Measurements from ENCODE around the gene B3GNT3. TPM values are rescaled to one million over a fixed set of nuclear protein-coding genes. Genes with fewer than 3 reads are reported as not detected.
"Not testable (repeated sequence)": the region's sequence is repeated elsewhere in the genome, so short reads cannot be mapped to it uniquely, and the experiment has no call there.

The B3GNT3 gene
- total RNA-seq, 2 donors from 2014 or later: 152 to 240 TPM

DNA sequence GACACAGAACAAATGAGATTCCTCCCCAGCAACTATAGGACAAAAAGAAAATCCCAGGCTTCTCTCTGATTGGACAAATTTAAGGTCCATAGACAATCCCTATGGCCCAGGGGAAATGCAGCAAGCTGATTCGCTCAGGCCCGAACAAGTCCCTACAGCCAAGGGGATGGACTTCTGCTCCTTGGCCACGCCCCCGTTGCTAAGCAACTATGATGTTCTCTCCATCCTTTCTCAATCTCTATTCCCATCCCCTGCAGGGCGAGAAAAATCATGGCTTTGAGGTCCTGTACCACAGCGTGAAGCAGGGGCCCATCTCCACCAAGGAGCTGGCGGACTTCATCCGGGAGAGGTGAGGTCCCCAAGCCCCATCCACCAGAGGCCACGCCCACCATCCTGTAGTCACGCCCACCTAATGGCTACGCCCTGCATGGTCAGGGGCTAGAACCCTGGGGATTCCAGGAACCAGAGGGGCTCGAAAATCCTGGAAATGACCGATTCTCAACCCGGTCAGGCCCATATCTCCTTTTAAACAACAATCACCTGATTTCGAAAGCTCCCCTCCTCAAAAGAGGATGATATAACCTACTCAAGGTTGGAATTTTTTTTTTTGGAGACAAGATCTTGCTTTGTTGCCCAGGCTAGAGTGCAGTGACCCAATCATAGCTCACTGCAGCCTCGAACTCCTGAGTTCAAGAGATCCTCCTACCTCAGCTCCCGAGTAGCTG, 32.3 kb upstream of the B3GNT3 start:
- no peak for ATAC-seq
- intact Hi-C loops (cut with DNase I, micrococcal nuclease): loop anchor here in 1 of 2 donors (10.0 kb wide), 1 partner anchor 58 kb away; no protein-coding TSS in a partner anchor
- DNase-seq: peak in 1 of 2 donors; percentile 53

DNA sequence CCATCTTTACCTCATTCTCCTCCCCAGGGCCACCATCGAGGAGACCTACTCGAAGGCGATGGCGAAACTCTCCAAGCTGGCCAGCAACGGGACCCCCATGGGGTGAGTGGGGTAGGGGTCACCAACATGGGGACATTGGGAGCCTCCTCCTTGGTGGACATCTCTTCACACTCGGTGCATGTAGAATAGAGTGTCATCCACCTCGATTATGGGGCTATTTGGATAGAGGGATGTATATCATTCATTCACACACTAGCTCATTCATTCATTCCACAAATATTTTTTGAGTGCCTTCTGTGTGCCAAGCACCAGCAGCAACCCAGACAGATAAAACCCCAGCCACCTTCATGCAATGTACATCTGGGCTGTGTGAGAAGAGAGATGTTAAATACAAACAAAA, 30.6 kb upstream of the B3GNT3 start:
- intact Hi-C loops (cut with DNase I, micrococcal nuclease): loop anchor here in 1 of 2 donors (10.0 kb wide), 1 partner anchor 60 kb away; no protein-coding TSS in a partner anchor
- DNase-seq (no peak), ATAC-seq (no peak)

DNA sequence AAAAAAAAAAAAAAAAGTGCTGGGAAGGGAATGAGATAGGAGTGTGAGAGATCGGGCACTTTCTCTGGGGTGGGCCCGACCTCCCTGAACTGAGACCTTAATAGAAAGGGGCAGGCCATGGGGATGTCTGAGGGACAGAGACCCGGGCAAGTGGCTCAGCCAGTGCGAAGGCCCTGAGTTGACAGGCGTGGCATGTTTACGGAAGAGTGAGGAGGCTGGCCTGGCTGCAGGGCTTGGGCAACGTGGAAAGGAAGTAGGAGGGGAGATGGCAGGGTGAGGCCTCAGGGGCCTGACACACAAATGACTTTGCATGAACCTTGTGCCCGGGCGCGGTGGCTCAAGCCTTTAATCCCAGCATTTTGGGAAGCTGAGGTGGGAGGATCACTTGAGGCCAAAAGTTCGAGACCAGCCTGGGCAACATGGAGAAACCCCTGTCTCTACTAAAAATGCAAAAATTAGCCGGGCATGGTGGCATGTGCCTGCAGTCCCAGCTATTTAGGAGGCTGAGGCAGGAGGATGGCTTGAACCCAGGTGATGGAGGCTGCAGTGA, 29.8 kb upstream of the B3GNT3 start:
- intact Hi-C loops (cut with DNase I, micrococcal nuclease): loop anchor here in 1 of 2 donors (10.0 kb wide), 1 partner anchor 60 kb away; no protein-coding TSS in a partner anchor
- peak; percentile 88 for ATAC-seq

DNA sequence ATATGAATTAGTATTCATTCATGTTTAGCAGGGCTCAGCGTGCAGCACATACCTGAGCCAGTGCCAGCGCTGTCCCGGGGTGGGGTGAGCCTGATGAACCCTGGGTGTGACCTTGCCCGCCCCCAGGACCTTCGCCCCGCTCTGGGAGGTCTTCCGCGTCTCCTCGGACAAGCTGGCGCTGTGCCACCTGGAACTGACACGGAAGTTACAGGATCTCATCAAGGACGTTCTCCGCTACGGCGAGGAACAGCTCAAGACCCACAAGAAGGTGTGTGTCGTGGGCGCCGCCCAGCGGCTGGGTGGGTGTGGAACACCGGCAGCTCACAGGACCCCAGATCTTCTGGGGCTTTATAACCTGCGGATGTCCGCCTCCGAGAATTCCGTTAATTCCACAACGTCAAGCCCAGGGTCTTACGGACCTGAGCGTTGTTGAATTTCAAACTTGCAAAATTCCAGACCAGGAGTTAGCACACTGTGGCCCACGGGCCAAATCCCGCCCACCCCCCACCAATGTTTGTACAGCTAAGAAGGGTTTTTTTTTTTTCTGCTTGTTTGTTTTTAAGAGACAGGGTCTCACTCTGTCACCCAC, 28.3 kb upstream of the B3GNT3 start:
- intact Hi-C loops (cut with DNase I, micrococcal nuclease): loop anchor here in 1 of 2 donors (10.0 kb wide), 1 partner anchor 62 kb away; no protein-coding TSS in a partner anchor
- DNase-seq (peak; percentile 97 to 98), ATAC-seq (peak; percentile 89)

More for the DNA sequence above, 29.8 kb upstream of the B3GNT3 start:
- DNase-seq: peak; percentile 82 to 92

DNA sequence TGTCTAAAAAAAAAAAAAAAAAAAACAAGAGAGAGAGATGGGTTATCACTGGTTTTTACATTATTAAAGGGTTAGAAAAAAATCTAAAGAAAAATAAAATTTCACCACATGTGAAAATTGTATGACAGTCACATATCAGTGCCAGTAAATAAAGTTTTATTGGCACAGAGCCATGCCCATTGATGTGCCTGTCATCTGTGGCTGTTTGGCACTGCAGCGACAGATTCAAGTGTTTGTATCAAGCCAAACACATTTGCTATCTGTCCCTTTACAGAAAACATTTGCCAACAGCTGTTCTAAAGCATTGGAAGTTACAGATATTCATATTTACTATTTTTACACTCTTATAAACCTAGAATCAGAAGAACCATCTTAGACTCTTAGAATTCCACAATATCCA, 27.4 kb upstream of the B3GNT3 start:
- DNase-seq: no peak
- intact Hi-C loops (cut with DNase I, micrococcal nuclease): loop anchor here in 1 of 2 donors (10.0 kb wide), 1 partner anchor 63 kb away; no protein-coding TSS in a partner anchor
- ATAC-seq: no peak

DNA sequence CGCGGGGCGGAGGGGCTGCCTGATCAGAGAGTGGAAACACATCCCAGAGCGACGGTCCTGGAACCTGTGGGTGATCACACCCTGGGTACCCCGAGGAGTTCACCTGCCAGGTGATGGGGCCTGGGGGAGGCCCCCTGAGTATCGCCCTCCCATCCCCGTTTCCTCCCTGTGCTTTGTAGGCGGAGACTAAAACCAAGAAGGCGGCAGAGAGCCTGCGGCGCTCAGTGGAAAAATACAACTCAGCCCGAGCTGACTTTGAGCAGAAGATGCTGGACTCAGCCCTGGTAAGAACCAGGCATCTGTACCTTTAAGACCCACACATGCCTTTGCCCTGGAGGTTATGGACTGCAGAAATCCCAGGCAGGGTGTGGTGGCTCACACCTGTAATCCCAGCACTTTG, 24.3 kb upstream of the B3GNT3 start:
- no peak for ATAC-seq
- DNase-seq: no peak
- intact Hi-C loops (cut with DNase I, micrococcal nuclease): no loop called here

DNA sequence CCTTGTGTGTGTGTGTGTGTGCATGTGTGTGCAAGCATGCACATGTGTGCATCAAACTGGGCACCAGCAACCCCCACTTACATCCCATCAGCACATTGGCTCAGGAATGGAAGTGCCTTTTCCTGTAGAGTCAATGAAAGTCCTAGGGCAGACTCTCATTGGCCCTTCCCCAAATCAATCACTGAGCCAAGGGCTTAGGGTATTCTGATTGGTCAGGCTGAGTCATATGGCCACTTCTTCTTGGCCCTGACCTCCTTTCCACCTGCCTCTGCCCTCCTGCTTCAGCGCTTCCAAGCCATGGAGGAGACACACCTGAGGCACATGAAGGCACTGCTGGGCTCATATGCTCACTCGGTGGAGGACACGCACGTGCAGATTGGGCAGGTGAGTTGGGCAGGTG, 22.8 kb upstream of the B3GNT3 start:
- DNase-seq: no peak
- intact Hi-C loops (cut with DNase I, micrococcal nuclease): no loop called here
- ATAC-seq: no peak

DNA sequence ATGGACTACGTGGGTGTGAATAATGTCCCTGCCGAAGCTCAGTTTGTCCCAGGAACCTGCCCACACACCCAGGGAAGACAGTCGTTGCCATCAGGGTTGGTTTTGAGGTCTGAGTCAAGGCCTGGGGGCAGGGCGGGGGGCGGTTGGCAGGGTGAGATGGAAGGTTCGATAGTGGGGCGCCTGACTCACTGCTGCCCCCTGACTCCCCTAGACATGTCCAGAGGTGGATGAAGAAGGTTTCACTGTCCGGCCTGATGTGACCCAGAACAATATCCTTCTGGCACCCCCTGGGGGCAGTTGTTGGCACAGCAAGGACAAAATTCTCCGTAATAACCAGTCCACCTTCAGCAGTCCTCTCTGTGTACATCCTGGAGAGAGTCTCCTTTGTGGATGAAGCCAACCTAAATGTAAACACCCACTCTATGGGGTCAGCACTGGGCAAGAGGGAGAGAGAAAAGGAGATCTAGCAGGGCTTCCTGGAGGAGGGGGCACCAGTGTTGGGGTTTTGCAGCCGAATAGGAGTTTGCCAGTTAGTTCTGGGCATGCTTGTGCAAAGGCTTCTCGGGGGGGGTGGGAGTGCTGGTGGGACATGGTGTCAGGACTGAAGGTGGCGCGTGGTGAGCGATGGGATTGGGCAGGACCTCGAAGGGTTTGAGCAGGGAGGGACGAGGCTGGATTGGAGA, 19.6 kb upstream of the B3GNT3 start:
- intact Hi-C loops (cut with DNase I, micrococcal nuclease): no loop called here
- DNase-seq: peak in 1 of 2 donors; percentile 51
- ATAC-seq: no peak

DNA sequence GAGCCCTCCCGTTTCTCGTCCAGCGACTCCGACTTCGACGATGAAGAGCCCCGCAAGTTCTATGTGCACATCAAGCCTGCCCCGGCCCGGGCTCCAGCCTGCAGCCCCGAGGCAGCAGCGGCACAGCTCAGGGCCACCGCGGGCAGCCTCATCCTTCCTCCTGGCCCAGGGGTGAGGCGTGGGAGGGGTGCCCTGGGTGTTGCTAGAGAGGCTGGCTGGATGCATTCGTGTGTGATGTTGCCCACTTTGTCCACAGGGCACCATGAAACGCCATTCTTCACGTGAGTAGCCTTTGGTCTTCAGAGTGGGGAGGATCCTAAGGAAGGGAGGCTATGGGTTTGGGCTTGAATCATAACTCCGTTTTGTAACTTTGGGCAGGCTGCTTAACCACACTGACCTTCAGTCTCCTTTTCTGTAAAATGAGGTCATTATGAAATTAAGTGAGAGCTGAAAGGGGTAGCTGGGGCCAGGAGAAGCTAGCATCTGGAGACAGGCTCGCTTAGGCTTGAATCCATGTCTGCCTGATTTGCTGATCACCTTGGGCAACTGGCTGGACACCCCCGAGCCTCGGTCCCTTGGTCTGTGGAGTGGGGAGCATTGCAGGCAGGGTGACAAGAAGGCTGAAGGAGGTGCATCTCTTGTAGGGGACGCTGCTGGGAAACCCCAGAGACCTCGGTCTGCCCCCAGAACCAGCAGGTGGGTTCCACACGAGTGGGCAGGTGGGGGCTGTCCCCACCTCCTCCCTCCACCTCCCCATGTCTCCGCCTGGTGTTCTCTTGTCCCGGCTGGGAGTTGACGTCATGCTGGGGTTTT, 18.7 kb upstream of the B3GNT3 start:
- DNase-seq: no peak
- ATAC-seq: no peak
- intact Hi-C loops (cut with DNase I, micrococcal nuclease): no loop called here

DNA sequence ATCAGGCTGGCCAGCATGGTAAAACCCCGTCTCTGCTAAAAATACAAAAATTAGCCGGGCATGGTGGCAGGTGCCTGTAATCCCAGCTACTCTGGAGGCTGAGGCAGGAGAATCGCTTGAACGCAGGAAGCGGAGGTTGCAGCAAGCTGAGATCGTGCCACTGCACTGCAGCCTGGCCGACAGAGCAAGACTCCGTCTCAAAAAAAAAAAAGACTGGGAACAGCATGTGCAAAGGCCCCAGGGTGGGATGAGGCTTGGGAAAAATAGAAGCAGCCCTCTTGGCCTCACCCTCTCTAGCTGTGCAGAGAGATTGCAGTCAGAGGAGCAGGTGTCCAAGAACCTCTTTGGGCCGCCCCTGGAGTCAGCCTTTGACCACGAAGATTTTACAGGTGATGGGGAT, 17.1 kb upstream of the B3GNT3 start:
- intact Hi-C loops (cut with DNase I, micrococcal nuclease); DNase-seq; ATAC-seq: not testable (repeated sequence)

DNA sequence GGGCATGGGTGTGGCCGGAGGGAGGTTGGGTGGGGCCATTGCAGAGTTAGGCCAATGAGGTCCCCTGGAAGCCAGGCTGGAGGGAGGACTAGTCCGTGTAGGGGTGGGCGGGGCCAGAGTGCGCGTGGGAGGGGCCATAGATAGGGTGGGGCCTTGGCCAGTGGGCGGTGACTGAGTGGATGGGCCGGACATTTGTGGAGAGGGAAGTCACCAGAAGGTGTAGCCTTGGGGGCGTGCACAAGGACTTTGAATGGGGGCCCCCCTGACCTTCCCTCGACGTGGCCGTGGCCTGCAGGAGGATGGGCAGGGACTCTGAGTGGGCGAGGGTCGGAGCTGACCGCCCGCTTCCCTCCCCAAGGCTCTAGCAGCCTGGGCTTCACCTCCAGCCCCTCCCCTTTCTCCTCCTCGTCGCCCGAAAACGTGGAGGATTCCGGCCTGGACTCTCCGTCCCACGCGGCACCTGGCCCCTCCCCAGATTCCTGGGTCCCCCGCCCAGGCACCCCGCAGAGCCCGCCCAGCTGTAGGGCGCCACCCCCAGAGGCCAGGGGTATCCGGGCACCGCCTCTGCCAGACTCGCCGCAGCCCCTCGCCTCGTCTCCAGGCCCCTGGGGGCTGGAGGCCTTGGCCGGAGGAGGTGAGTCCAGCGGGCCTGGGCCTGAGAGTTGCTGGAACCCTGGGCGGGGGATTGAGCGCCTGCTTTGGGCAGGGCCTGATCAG, 16.5 kb upstream of the B3GNT3 start:
- intact Hi-C loops (cut with DNase I, micrococcal nuclease): no loop called here
- ATAC-seq (peak; percentile 92), DNase-seq (peak; percentile 84 to 88)

DNA sequence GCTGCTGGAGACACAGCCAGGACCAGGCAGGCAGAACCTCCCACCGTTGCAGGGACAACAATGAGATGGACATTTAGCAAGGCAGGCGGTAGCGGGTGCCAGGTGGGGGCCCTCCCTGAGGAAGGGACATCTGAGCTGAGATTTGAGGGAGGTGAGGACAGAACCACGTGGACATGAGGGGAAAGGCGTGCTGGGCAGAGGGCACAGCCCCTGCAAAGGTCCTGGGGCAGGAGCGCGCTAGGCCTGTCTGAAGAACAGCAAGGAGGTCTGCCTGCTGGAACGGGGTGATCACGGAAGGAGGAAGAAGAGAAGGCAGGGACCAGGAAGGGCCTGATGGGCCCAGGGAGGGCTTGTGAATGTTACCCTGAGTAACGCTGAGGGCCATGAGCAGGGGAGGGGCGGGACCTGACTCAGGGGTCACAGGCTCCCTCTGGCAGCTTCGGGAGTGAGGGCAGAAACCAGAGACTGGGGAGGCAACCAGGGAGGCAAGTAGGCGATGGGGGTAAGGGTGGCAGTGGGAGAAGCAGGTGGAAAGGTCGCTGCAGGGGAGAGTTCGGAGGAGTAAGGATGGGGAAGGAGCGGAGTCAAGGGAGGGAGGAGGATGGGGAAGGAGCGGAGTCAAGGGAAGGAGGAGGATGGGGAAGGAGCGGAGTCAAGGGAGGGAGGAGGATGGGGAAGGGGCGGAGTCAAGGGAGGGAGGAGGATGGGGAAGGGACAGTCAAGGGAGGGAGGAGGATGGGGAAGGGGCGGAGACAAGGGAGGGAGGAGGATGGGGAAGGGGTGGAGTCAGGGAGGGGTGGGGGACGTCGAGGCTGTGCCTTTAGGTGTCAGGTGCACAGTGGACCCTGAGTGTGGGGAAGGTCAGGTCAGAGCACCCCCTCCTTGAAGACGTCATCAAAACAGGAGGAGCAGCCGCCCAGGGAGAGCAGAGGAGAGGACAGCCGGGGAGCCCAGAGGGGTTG, 15.7 kb upstream of the B3GNT3 start:
- DNase-seq (peak; percentile 43 to 80), ATAC-seq (peak; percentile 30)
- intact Hi-C loops (cut with DNase I, micrococcal nuclease): no loop called here

DNA sequence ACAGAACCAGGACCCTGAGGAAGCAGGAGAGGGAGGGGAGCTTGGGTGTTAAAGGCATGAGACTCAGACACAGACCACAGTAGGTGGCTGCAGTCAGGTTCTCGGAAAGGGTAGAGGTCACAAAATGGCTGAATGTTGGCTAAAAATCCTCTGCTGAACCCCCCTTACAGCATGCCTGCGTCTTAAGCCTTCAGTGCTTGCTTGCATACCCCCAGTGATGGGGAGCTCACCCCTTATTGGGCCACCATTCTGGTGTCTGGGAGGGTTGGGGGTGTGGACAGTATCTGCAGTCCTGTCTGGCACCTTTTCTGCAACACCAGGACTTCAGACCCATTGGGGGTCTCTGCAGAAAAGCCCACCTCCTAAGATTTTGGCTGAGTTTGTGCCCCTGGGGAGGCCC, 14.2 kb upstream of the B3GNT3 start:
- intact Hi-C loops (cut with DNase I, micrococcal nuclease): no loop called here
- no peak for ATAC-seq
- no peak for DNase-seq

DNA sequence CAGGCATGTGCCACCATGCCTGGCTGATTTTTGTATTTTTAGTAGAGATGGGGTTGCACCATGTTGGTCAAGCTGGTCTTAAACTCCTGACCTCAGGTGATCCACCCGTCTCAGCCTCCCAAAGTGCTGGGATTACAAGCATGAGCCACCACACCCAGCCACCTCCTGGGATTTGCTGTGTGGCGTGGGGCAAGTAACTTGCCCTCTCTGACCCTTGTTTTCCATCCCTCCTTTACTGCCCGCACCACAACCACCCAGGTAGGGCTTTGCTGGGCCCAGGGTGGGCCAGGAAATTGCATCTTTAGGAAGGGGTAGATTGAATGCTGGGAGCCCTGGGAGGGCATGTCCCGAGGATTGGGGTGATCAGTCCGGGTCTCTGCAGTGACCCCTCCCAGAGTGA, 11.2 kb upstream of the B3GNT3 start:
- ATAC-seq; DNase-seq; intact Hi-C loops (cut with DNase I, micrococcal nuclease): not testable (repeated sequence)

DNA sequence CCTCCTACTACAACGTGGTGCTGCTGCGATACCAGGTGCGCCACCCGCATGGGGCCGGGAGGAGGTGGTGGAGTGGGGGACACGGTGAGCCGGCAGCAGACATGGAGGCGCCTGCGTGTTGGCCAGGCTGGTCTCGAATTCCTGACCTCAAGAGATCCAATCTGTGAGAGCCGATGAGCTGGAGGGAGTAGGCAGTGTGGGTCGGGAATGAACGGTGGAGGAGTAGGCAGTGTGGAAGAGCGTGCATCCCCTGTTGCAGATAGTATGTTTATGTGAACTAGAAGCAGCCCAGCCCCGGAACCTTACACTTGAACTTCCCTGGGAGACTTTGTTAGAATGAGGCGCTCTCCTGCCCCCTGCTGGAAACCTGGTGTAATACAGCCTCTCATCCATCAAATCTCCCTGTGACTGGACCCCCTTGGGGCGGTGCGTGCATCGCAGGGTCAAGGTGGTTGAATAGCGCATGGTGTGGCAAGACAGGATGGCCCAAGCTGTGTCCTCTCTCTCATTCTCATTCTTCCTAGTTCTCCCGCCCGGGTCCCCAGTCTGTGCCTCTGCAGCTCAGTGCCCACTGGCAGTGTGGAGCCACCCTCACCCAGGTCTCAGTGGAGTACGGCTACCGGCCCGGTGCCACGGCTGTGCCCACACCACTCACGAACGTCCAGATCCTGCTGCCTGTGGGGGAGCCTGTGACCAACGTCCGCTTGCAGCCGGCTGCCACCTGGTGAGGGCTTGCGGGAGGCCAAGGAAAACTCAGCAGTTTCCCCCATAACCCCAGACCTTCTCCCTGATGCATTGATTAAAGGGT, 10.5 kb upstream of the B3GNT3 start:
- ATAC-seq: peak; percentile 60
- intact Hi-C loops (cut with DNase I, micrococcal nuclease): no loop called here
- DNase-seq: peak in 1 of 2 donors; percentile 75

DNA sequence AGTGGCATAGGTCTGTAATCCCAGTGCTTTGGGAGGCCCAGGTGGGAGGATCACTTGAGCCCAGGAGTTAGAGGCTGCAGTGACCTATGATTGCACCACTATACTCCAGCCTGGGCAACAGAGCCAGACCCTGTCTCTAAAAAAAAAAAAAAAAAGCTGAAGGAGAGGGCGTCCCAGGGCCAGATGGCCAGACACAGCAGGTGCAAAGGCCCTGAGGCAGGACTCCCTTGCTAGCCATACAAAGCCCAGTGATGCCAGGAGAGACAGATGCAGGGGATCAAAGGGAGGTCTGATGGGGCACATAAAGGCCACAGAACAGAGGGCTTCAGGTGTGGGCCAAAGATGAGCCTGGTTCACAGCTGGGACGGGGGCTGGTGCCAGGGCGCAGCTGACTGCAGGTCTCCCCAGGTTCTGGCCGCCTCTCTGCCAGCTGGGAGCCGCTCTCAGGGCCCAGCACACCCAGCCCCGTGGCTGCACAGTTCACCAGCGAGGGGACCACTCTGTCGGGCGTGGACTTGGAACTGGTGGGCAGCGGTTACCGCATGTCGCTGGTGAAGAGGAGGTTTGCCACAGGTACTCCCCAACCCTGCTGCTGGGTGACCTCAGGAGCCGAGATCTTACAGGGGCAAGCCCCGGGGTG, 7.5 kb upstream of the B3GNT3 start:
- intact Hi-C loops (cut with DNase I, micrococcal nuclease): no loop called here
- DNase-seq (no peak), ATAC-seq (no peak)
